Effector memory CD8-positive, alpha-beta T cell (primary cell): ENCODE data around the gene GDPGP1.

Experiments used
- ATAC-seq: fragments of 150-1000 bp; cut with Tn5 transposase; replicated peaks from 2 replicates; pipeline ENCODE4 v1.10.0; 2021; ENCODE audit warnings: mild to moderate bottlenecking, moderate library complexity
- DNase-seq, 3 experiments: peaks; one replicate each; pipeline ENCODE4 v3.0.0; 2021
- H3K27ac Mint-ChIP-seq, 2 donors: one replicate each; pipeline ENCODE4 v1.8.0; 2022; ENCODE audit warnings: mild to moderate bottlenecking in 2 of 2, mixed read lengths in 2 of 2, moderate library complexity in 2 of 2
- H3K27me3 Mint-ChIP-seq, 2 donors: one replicate each; pipeline ENCODE4 v1.8.0; 2022; ENCODE audit warnings: mixed read lengths in 2 of 2
- H3K36me3 Mint-ChIP-seq: one replicate; pipeline ENCODE4 v1.8.0; 2022; ENCODE audit warnings: mild to moderate bottlenecking, moderate library complexity, mixed read lengths; ENCODE audit not compliant: insufficient read depth
- H3K4me1 Mint-ChIP-seq, 2 donors: one replicate each; pipeline ENCODE4 v1.8.0; 2022; ENCODE audit warnings: low read depth in 2 of 2, mixed read lengths in 2 of 2
- H3K4me3 Mint-ChIP-seq, 2 donors: one replicate each; pipeline ENCODE4 v1.8.0; 2022; ENCODE audit warnings: mild to moderate bottlenecking in 2 of 2, mixed read lengths in 2 of 2, moderate library complexity in 2 of 2
- H3K9me3 Mint-ChIP-seq, 2 donors: one replicate each; pipeline ENCODE4 v1.8.0; 2022; ENCODE audit warnings: mixed read lengths in 2 of 2

The GDPGP1 gene

GRCh38 chr15:90194655-90195054 lies 39.4 kb upstream of the GDPGP1 start:
- Mint-ChIP-seq H3K36me3 (no peaks in the 10 kb centered on the region), H3K27me3 (no peaks in the 10 kb centered on the region), H3K4me3 (no peak overlapping the region), H3K9me3 (no peaks in the 10 kb centered on the region), H3K27ac (no peak overlapping the region), H3K4me1 (peaks cover 10 to 23% of the 10 kb centered on the region in 2 donors)
- ATAC-seq (no peak), DNase-seq (no peak)

GRCh38 chr15:90200534-90201129 lies 33.4 kb upstream of the GDPGP1 start:
- no peaks in the 10 kb centered on the region for H3K36me3 Mint-ChIP-seq
- H3K27me3 Mint-ChIP-seq: no peaks in the 10 kb centered on the region
- H3K4me3 Mint-ChIP-seq: peak overlapping the region; percentile 88 to 92
- H3K9me3 Mint-ChIP-seq: no peaks in the 10 kb centered on the region
- DNase-seq (no peak), ATAC-seq (no peak)
- H3K4me1 Mint-ChIP-seq: peaks cover 17 to 18% of the 10 kb centered on the region in 2 donors
- H3K27ac Mint-ChIP-seq: peak overlapping the region; percentile 73 to 78

GRCh38 chr15:90201130-90201943 lies 32.7 kb upstream of the GDPGP1 start, which contains the start of gene SEMA4B:
Gene SEMA4B (plus strand): TSS chr15:90201330. CDS start chr15:90201579, 249 bp downstream.
- no peaks in the 10 kb centered on the region for H3K27me3 Mint-ChIP-seq
- peak within 1 kb of the TSS; percentile 78 to 93 for H3K27ac Mint-ChIP-seq
- H3K4me3 Mint-ChIP-seq: peak within 1 kb of the TSS; percentile 88 to 92
- DNase-seq (peak; percentile 59 to 67 (median 67)), ATAC-seq (peak; percentile 90)
- H3K36me3 Mint-ChIP-seq: no peaks in the 10 kb centered on the region
- peaks cover 19 to 23% of the 10 kb centered on the region in 2 donors for H3K4me1 Mint-ChIP-seq
- H3K9me3 Mint-ChIP-seq: no peaks in the 10 kb centered on the region

GRCh38 chr15:90201944-90202375 lies 32.0 kb upstream of the GDPGP1 start:
- H3K4me1 Mint-ChIP-seq: peaks cover 19 to 24% of the 10 kb centered on the region in 2 donors
- H3K9me3 Mint-ChIP-seq: no peaks in the 10 kb centered on the region
- DNase-seq (no peak), ATAC-seq (no peak)
- peak overlapping the region; percentile 88 to 92 for H3K4me3 Mint-ChIP-seq
- no peaks in the 10 kb centered on the region for H3K36me3 Mint-ChIP-seq
- H3K27ac Mint-ChIP-seq: peak overlapping the region in 1 of 2 donors; percentile 93
- H3K27me3 Mint-ChIP-seq: no peaks in the 10 kb centered on the region

GRCh38 chr15:90202929-90203328 lies 31.1 kb upstream of the GDPGP1 start:
- Mint-ChIP-seq H3K27me3 (no peaks in the 10 kb centered on the region), H3K27ac (peak overlapping the region in 1 of 2 donors; percentile 93), H3K4me1 (peaks cover 19 to 24% of the 10 kb centered on the region in 2 donors), H3K9me3 (no peaks in the 10 kb centered on the region), H3K36me3 (no peaks in the 10 kb centered on the region), H3K4me3 (peak overlapping the region; percentile 88 to 92)
- DNase-seq (no peak), ATAC-seq (no peak)

- Mint-ChIP-seq H3K9me3 (no peaks in the 10 kb centered on the region), H3K36me3 (no peaks in the 10 kb centered on the region), H3K27me3 (no peaks in the 10 kb centered on the region), H3K4me1 (peaks cover 19 to 24% of the 10 kb centered on the region in 2 donors), H3K27ac (no peak overlapping the region), H3K4me3 (no peak overlapping the region)
- DNase-seq (no peak), ATAC-seq (no peak)
Measured at GRCh38 chr15:90203473-90203872, 30.5 kb upstream of the GDPGP1 start.

GRCh38 chr15:90203922-90204321 lies 30.1 kb upstream of the GDPGP1 start:
- DNase-seq (no peak), ATAC-seq (no peak)
- Mint-ChIP-seq H3K4me1 (peaks cover 20 to 24% of the 10 kb centered on the region in 2 donors), H3K9me3 (no peaks in the 10 kb centered on the region), H3K27me3 (no peaks in the 10 kb centered on the region), H3K4me3 (no peak overlapping the region), H3K27ac (no peak overlapping the region), H3K36me3 (no peaks in the 10 kb centered on the region)

GRCh38 chr15:90205050-90205848 lies 28.8 kb upstream of the GDPGP1 start:
- Mint-ChIP-seq H3K9me3 (no peaks in the 10 kb centered on the region), H3K4me1 (peaks cover 27 to 30% of the 10 kb centered on the region in 2 donors), H3K4me3 (no peak overlapping the region), H3K27me3 (no peaks in the 10 kb centered on the region), H3K36me3 (no peaks in the 10 kb centered on the region), H3K27ac (no peak overlapping the region)
- ATAC-seq (no peak), DNase-seq (no peak)

GRCh38 chr15:90205886-90206285 lies 28.1 kb upstream of the GDPGP1 start:
- no peaks in the 10 kb centered on the region for H3K36me3 Mint-ChIP-seq
- no peak overlapping the region for H3K4me3 Mint-ChIP-seq

GRCh38 chr15:90207252-90207651 lies 26.8 kb upstream of the GDPGP1 start:
- Mint-ChIP-seq H3K36me3 (no peaks in the 10 kb centered on the region), H3K4me3 (no peak overlapping the region), H3K27me3 (no peaks in the 10 kb centered on the region), H3K27ac (no peak overlapping the region), H3K9me3 (no peaks in the 10 kb centered on the region), H3K4me1 (peaks cover 30 to 36% of the 10 kb centered on the region in 2 donors)
- DNase-seq (no peak), ATAC-seq (no peak)

More at GRCh38 chr15:90205886-90206285, 28.1 kb upstream of the GDPGP1 start:
- Mint-ChIP-seq H3K27ac (no peak overlapping the region), H3K9me3 (no peaks in the 10 kb centered on the region), H3K27me3 (no peaks in the 10 kb centered on the region), H3K4me1 (peaks cover 30% of the 10 kb centered on the region in 2 donors)
- ATAC-seq (no peak), DNase-seq (no peak)

GRCh38 chr15:90208356-90208755 lies 25.7 kb upstream of the GDPGP1 start:
- H3K36me3 Mint-ChIP-seq: no peaks in the 10 kb centered on the region
- peaks cover 24 to 28% of the 10 kb centered on the region in 2 donors for H3K4me1 Mint-ChIP-seq
- H3K27ac Mint-ChIP-seq: peak overlapping the region in 1 of 2 donors; percentile 28
- no peak for ATAC-seq
- no peak for DNase-seq
- H3K27me3 Mint-ChIP-seq: no peaks in the 10 kb centered on the region
- H3K4me3 Mint-ChIP-seq: no peak overlapping the region
- H3K9me3 Mint-ChIP-seq: no peaks in the 10 kb centered on the region

GRCh38 chr15:90209591-90209990 lies 24.4 kb upstream of the GDPGP1 start:
- no peak overlapping the region for H3K4me3 Mint-ChIP-seq
- peak overlapping the region in 1 of 2 donors; percentile 14 for H3K27ac Mint-ChIP-seq
- no peak for DNase-seq
- H3K27me3 Mint-ChIP-seq: no peaks in the 10 kb centered on the region
- no peak for ATAC-seq
- no peaks in the 10 kb centered on the region for H3K9me3 Mint-ChIP-seq
- no peaks in the 10 kb centered on the region for H3K36me3 Mint-ChIP-seq
- peaks cover 24 to 30% of the 10 kb centered on the region in 2 donors for H3K4me1 Mint-ChIP-seq

- Mint-ChIP-seq H3K27me3 (no peaks in the 10 kb centered on the region), H3K4me1 (peaks cover 27 to 32% of the 10 kb centered on the region in 2 donors), H3K27ac (peak overlapping the region; percentile 11 to 22), H3K9me3 (no peaks in the 10 kb centered on the region), H3K36me3 (no peaks in the 10 kb centered on the region), H3K4me3 (no peak overlapping the region)
- ATAC-seq (no peak), DNase-seq (no peak)
Measured at GRCh38 chr15:90210593-90210992, 23.4 kb upstream of the GDPGP1 start.
